Endothelial cell of umbilical vein (primary cell): ENCODE results near the gene PGA3. TPM values are rescaled to one million over a fixed set of nuclear protein-coding genes. Genes with fewer than 3 reads are reported as not detected.
"Not testable (repeated sequence)": the region's sequence is repeated elsewhere in the genome, so short reads cannot be mapped to it uniquely, and the experiment has no call there.

Experiments
- BruUV-seq: library from RNA; stranded (reverse); fragments of 400-500 nt; replicated peaks from 2 replicates; lab custom pipeline; 2021; lab: Mats Ljungman, UMichigan
- CTCF ChIA-PET: fragments of 300-600, 350-600 bp; sonication (Branson Sonifier 250); formaldehyde crosslinking; loops from one replicate; lab custom pipeline; 2021; ENCODE audit warnings: antibody characterized with exemption, inconsistent platforms; lab: Charles Lee
- POLR2A ChIA-PET: fragments of 300-600, 350-600 bp; sonication (Branson Sonifier 250); formaldehyde crosslinking; loops from one replicate; lab custom pipeline; 2021; ENCODE audit warnings: antibody characterized with exemption, inconsistent platforms; lab: Charles Lee
- DNase-seq: peaks from one replicate; pipeline ENCODE4 v3.0.0-alpha.2; 2011; ENCODE audit warnings: low read depth, low spot score
- FAIRE-seq: peaks from 2 replicates; lab custom pipeline; 2011; peaks lifted over from hg19 to GRCh38; lab: Jason Lieb, UNC
- H2AFZ ChIP-seq: 2 replicates; pipeline ENCODE4 v1.6.0; 2012; ENCODE audit warnings: low read depth, low read length, control low read depth, inconsistent platforms
- H3K27ac ChIP-seq: 2 replicates; pipeline ENCODE4 v1.5.1; 2011; ENCODE audit warnings: low read depth, mild to moderate bottlenecking, control low read depth, low read length, moderate library complexity; ENCODE audit not compliant: insufficient read depth
- H3K27me3 ChIP-seq, 2 experiments: 2 replicates each; pipeline versions ENCODE4 v1.6.0 to v1.6.1; 2011; ENCODE audit warnings: low read length in 2 of 2, mixed read lengths in 1 of 2; ENCODE audit not compliant: control insufficient read depth in 2 of 2, insufficient read depth in 2 of 2
- H3K36me3 ChIP-seq, 2 experiments: 2 replicates in 1 of 2; 3 replicates in 1 of 2; pipeline ENCODE4 v1.5.1; 2011; ENCODE audit warnings: low read length in 2 of 2, mild to moderate bottlenecking in 1 of 2, moderate library complexity in 1 of 2; ENCODE audit not compliant: control insufficient read depth in 2 of 2, insufficient read depth in 2 of 2; ENCODE audit errors: extremely low read depth in 1 of 2
- H3K4me1 ChIP-seq: 3 replicates; pipeline ENCODE4 v1.5.1; 2011; ENCODE audit warnings: mild to moderate bottlenecking, low read length; ENCODE audit not compliant: control insufficient read depth, insufficient read depth; ENCODE audit errors: extremely low read depth
- H3K4me2 ChIP-seq: 2 replicates; pipeline ENCODE4 v1.6.1; 2011; ENCODE audit warnings: low read length, control low read depth, mixed read lengths; ENCODE audit not compliant: insufficient read depth
- H3K4me3 ChIP-seq, 3 experiments: fragments of 200-600 bp in 1 of 3; sonication (generic), shearing (Covaris generic) in 1 of 3; replicated peaks in 1 of 3; 2 replicates each; pipeline ENCODE4 v1.5.1; 2011 to 2016; ENCODE audit warnings: control low read depth in 3 of 3, low read length in 3 of 3, mild to moderate bottlenecking in 2 of 3, inconsistent platforms in 1 of 3, low read depth in 1 of 3, moderate library complexity in 1 of 3; ENCODE audit not compliant: insufficient read depth in 1 of 3
- H3K79me2 ChIP-seq: 2 replicates; pipeline ENCODE4 v1.6.0; 2012; ENCODE audit warnings: low read length, inconsistent platforms; ENCODE audit not compliant: control insufficient read depth, insufficient read depth
- H3K9ac ChIP-seq: replicated peaks from 2 replicates; pipeline ENCODE3; 2011; ENCODE audit warnings: low read length, control low read depth; ENCODE audit not compliant: insufficient read depth; ENCODE audit errors: extremely low read depth
- H3K9me1 ChIP-seq: replicated peaks from 3 replicates; pipeline ENCODE4 v1.6.0; 2011; ENCODE audit warnings: mild to moderate bottlenecking, low read length; ENCODE audit not compliant: control insufficient read depth, insufficient read depth; ENCODE audit errors: extremely low read depth
- H3K9me3 ChIP-seq: replicated peaks from 2 replicates; pipeline ENCODE4 v1.5.1; 2012; ENCODE audit warnings: low read length, inconsistent platforms; ENCODE audit not compliant: control insufficient read depth, insufficient read depth
- H4K20me1 ChIP-seq: replicated peaks from 2 replicates; pipeline ENCODE3; 2011; ENCODE audit warnings: mild to moderate bottlenecking, low read length; ENCODE audit not compliant: control insufficient read depth, insufficient read depth; ENCODE audit errors: extremely low read depth
- dilution Hi-C: fragments of 300-500 bp; cut with MboI; formaldehyde crosslinking; loops from one replicate; pipeline ENCODE4 v1.15.0; 2019; ENCODE audit warnings: low sequenced_read_pairs; ENCODE audit not compliant: extremely low pct_ligation_motif_present
- intact Hi-C: fragments of 100-400 bp; cut with micrococcal nuclease; formaldehyde crosslinking; loops from one replicate; pipeline ENCODE4 v1.10.0; 2022
- polyA plus RNA-seq, 4 experiments: library from polyadenylated mRNA; depleted of rRNA in 3 of 4; stranded (reverse) in 3 of 4; unstranded in 1 of 4; fragments of >200 nt; gene quantifications; 2 replicates each; pipeline versions ENCODE4 v1.2.1 to v1.2.3, GENCODE V29; 2011 to 2012; ENCODE audit warnings: missing spikeins in 1 of 4
- total RNA-seq: library from RNA; stranded (reverse); gene quantifications from 2 replicates; pipeline ENCODE4 v1.2.3, GENCODE V29; 2021

Gene PGA3
- total and polyA plus RNA-seq, 2 donors (not counting 3 experiments of a cell fraction or from before 2014, with no cell fraction given): not detected

DNA sequence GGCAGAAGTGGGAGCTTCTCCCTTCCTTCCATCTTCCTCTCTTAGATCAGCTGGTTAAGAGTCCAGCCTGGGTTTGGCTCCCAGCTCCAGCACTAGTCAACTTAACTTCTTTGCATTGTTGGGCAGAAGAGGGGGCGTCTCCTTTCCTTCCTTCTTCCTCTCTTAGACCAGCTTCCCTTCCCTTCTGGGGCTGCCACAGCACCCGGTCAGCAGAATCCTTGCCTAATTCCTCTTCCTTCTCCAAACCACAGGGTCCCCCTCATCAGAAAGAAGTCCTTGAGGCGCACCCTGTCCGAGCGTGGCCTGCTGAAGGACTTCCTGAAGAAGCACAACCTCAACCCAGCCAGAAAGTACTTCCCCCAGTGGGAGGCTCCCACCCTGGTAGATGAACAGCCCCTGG, 19.4 kb downstream of the PGA3 start:
- H3K27ac ChIP-seq, CTCF ChIA-PET, H3K4me2 ChIP-seq, H3K9me1 ChIP-seq, intact Hi-C loops, H3K4me1 ChIP-seq, FAIRE-seq, H3K36me3 ChIP-seq, DNase-seq, BruUV-seq, H3K9ac ChIP-seq, H3K27me3 ChIP-seq, dilution Hi-C loops, H3K79me2 ChIP-seq, H4K20me1 ChIP-seq, H3K9me3 ChIP-seq, H3K4me3 ChIP-seq, H2AFZ ChIP-seq, POLR2A ChIA-PET: not testable (repeated sequence)

DNA sequence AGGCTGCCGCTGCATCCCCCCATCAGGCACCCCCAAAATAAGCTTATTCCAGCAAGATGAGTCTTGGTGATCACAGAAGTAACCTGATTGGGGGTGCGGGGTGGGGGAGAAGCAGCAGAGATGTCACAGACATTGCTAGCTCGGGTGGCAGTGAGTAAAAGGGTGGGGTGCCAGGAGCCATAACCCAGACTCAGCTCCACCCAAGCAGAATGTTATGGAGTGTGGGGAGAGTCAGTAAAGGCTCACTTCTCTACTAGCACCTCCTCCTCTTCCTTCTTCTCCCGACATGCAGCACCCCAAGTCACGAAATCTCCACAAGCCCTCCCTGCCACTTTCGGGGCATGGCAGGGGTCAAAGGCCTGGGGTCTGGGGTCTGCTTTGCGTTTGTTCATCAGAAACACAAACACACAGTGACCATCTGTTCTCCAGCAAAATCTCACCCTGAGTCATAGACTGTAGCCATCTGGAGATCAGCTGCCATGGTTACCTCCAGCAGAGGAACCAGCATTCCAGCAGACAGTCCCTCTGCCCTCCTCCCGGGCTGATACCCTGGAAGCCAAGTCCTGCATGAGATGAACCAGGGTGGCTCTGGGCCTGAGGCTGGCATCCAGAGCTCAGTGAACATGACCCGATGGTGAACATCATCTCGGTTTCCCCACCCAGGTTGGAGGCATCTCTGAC, 23.3 kb downstream of the PGA3 start:
- H4K20me1 ChIP-seq, intact Hi-C loops, H3K79me2 ChIP-seq, H3K36me3 ChIP-seq, DNase-seq, H3K9ac ChIP-seq, BruUV-seq, POLR2A ChIA-PET, H3K4me3 ChIP-seq, dilution Hi-C loops, FAIRE-seq, H3K27ac ChIP-seq, CTCF ChIA-PET, H3K9me3 ChIP-seq, H3K27me3 ChIP-seq, H3K4me1 ChIP-seq, H2AFZ ChIP-seq, H3K9me1 ChIP-seq, H3K4me2 ChIP-seq: not testable (repeated sequence)

DNA sequence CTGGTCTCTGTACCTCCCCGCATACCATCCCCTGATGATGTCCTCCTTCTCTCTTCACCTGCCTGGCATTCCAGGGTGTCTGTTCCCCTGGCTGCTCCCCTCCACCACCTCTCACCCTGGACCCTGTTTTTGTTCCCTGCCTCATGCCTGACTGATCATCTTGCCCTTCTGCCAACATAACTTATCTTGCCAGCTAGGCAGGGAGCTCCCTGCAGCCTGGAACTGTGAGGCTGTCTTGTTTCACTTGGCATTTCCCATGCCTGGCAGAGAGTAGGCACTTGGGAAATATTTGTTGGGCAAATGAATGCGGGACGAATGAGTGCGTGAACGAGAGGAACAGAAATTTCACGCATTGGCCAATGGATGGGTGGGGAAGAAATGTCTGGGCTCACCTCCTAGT, 26.1 kb downstream of the PGA3 start:
- intact Hi-C loops, H3K9ac ChIP-seq, CTCF ChIA-PET, POLR2A ChIA-PET, BruUV-seq, H3K9me1 ChIP-seq, H3K79me2 ChIP-seq, H3K27me3 ChIP-seq, DNase-seq, H3K36me3 ChIP-seq, H3K9me3 ChIP-seq, FAIRE-seq, H3K4me1 ChIP-seq, H3K4me3 ChIP-seq, H4K20me1 ChIP-seq, dilution Hi-C loops, H3K4me2 ChIP-seq, H3K27ac ChIP-seq, H2AFZ ChIP-seq: not testable (repeated sequence)

DNA sequence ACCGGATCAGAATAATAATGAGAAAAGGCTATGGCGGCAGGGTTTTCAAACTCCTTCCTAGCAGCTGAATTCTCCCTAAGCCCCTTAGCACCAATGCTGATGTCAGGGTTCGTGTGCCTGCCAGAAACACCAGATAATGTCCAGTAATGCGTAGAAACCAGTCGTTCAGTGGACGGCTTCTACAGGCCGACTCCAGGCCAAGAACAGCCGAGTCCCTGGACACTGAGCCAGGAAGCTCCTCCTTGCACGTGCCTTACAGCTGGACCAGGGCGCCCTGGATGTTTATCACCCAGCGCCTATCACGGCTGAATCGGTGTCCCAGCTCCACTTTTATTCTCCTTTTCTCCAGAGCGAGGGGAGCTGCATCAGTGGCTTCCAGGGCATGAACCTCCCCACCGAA, 27.7 kb downstream of the PGA3 start:
- dilution Hi-C loops, H3K9me1 ChIP-seq, H2AFZ ChIP-seq, H4K20me1 ChIP-seq, H3K9ac ChIP-seq, H3K4me2 ChIP-seq, POLR2A ChIA-PET, H3K4me1 ChIP-seq, H3K27ac ChIP-seq, H3K4me3 ChIP-seq, DNase-seq, H3K79me2 ChIP-seq, H3K27me3 ChIP-seq, H3K36me3 ChIP-seq, FAIRE-seq, H3K9me3 ChIP-seq, CTCF ChIA-PET, BruUV-seq, intact Hi-C loops: not testable (repeated sequence)
